HPDE6-E6E7 (cell line): Measurements from ENCODE around the gene LCAT.
A peak's percentile ranks its signal among the peaks of the same experiment; 100 is the strongest.
"Not testable (repeated sequence)": the region's sequence is repeated elsewhere in the genome, so short reads cannot be mapped to it uniquely, and the experiment has no call there.

Experiments used
- DNase-seq: peaks from one replicate; pipeline ENCODE4 v3.0.0; 2011; ENCODE audit warnings: missing footprints; ENCODE audit errors: extremely low spot score

LCAT gene, protein sequence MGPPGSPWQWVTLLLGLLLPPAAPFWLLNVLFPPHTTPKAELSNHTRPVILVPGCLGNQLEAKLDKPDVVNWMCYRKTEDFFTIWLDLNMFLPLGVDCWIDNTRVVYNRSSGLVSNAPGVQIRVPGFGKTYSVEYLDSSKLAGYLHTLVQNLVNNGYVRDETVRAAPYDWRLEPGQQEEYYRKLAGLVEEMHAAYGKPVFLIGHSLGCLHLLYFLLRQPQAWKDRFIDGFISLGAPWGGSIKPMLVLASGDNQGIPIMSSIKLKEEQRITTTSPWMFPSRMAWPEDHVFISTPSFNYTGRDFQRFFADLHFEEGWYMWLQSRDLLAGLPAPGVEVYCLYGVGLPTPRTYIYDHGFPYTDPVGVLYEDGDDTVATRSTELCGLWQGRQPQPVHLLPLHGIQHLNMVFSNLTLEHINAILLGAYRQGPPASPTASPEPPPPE

DNA sequence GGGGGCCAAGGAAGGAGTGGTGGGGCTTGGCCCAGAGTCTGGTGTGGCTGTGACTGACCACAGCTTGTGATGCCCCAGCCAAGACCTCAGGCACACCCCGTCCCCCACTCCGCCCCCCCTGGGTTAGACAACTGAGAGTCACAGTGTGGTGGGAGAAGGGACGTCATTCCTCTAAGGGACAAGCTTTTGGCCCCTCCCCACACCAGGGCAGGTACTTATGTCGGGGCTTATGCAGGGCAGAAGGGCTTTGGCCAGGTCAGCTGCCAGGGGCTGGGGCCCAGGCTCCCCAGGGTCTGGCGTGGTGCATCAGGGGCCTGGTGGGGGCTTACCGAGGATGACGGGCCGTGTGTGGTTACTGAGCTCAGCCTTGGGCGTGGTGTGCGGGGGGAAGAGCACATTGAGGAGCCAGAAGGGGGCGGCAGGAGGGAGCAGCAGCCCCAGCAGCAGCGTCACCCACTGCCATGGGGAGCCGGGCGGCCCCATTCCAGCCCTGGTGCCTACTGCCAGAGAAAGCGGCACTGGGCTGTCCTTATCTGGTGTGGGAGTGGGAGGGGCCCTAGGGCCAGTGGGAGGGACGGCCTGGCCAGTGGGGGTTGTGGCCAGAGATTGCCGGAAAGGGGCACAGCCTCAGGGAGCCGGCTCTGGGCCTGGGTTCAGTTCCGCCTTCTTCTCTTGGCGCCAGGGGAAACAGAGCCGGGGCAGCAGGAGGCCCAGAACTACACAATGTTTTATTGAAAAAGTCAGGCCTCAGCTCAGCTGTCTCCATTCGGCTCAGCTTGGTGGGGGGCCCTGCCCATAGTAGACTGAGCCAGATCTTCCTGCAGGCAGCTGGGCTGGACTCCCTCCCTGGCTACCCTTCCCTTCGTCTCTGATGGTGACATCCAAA is at the start of gene LCAT:
LCAT (minus strand) TSS at position 502 of the 886 bp plus-strand sequence; CDS start at position 483, 19 bp downstream.
- DNase-seq, result no peak

DNA sequence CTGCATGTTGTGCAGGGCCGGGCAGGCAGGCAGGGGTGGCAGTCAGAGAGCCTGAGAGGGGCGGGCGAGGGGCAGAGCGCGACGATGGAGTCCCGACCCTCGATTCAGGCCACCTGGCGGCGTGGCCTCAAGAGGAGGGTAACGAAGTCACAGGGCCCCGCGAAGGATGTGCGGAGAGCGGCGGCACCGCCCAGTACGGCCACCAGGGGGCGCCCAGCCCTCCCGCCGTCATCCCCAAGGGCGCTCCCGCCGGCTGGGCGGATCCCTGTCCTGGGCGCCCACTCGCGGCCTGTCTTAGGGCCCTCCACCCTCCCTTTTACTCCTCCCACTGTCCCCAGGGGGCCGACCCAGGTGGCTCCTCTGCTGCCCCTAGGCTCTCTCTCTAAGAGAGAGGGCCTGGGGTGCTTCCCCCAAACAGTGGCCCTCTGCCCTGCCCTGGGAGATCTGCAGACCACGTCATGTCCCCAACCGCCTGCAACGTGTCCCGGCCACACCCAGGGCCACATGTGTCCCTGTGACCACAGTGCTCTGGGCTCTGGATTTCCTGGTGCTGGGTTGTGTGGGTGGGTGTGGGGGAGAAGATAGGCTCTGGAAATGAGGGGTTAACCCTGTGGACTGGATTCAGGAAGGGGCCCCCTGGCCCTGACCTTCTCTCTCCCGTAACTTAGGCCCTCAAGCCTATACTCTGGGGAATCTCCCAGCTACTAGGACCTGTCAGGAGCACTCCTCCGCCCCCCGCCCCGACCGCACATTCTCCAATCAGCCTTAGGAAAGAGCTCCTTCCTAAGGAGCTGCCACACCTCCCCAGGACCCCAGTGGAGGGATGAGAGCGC is 49.5 kb upstream of the LCAT start:
- DNase-seq, result peak; percentile 80

DNA sequence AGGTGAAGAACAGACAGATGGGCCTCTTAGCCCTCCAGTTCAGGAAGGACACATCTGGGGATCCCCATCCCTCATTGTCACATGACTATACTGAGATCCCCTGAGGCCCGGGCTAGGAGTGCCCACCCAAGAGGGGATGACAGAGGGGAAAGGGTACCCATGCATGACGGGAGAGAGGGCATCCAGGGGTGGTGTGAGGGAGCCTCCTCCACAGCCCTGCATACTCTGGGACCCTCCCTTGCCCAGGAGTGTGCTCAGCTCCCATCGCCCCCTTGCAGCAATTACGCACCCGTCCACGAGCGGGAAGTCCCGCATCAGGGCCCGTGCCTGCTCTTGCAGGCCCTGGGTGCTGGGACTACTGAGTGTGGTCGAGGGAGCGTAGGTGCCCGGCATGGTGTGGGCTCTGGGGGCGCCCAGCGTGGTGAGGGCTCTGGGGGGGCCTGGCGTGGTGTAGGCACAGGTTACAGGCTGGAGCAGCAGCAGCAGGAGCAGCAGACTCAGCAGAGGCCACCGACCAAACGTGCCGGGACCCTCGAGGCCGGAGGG is 48.8 kb upstream of the LCAT start:
- DNase-seq, result no peak

DNA sequence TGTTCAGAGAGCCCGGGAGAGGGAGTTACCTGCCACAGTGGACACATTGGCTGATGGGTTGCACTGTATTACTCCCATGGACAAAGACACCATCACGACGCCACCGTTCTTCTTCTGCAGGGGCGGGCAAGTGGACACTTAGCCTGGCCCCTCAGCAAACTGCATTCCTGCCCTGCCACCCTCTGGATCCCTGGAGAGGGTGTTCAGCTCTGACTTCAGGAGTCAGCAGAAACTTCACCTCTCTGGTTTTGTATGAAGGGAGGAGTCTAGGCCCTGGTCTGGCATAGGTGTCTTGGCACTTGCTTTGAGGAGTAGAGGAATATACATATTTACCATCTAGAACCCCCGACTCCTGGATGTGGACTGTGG is 46.1 kb upstream of the LCAT start:
- DNase-seq, result no peak

DNA sequence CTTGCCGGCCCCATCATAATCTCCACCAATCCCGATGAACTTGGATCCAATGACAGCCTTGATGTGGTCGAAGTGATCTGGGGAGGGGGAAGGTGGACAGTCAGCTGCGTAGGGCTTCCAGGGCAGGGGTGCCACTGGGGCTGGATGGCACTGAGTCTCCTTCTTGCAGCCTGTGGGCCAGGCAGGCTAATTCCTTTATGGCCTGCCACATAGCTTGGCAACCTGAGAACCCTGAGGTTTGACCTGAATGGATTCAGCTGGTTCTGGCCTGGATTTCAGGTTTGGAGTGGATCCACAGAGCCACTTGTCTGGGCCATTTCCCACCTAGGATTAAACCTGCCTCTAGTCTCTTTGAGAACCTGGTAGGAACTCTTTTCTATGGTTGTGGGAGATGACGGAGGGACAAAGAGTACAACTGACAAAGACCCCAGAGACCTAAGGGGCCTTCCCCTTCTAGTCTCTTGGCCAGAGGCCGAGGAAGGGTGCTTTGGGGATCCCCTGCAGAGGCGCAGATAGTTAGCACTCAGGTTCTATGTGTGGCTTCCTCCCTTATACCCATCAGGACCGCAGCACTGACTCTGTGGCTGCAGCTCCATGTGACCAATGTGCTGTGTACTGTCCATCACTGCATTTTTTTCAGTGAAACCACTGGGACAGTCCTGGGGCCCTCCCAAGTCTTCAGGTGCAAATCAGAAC is 45.5 kb upstream of the LCAT start:
- DNase-seq, result no peak

DNA sequence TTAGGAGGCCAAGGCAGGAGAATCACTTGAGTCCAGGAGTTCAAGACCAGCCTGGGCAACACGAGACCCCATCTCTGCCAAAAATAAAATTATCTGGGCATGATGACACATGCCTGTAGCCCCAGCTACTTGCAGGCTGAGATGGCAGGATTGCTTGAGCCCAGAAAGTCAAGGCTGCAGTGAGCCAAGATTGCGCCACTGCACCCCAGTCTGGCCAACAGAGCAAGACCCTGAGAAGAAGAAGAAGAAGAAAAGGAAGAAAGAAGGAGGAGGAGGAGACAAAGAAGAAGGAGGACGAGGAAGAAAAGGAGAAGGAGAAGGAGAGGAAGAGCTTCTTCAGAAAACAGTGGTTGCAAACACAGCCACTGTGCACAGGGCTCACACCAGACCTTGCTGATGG is 44.8 kb upstream of the LCAT start:
- DNase-seq, result no peak

DNA sequence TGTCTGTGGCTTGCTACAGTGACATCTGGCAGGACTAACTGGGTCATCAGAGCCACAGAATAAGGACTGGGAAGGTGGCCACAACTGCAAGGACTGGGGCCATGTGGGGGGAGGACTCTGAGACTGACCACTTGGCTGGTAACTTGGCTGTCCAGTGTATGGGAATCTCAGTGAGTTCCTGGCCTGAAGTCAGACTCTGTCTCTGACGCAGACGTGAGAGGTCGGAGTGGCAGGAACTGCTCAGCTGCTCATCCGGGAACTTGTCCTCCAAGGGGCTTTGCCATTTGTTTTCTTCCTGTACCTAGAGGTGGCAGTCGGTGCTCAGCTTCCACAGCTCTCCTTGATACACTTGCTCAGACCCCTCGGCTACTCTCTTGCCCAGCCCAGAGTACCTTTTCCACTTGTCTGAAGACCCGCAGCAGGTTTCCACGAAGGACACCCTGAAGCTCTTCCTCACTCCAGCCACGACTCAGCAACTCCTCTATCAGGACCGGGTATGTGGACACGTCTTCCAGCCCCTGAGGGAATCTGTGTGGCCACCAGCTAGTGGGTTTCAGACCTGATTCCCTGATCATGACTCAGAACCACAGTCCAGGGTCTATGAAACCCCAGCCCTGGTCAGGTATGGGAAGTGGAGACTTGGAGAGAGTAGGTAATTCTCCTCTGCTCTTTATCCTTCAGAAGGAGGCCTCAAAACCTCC is 43.7 kb upstream of the LCAT start:
- no peak for DNase-seq

DNA sequence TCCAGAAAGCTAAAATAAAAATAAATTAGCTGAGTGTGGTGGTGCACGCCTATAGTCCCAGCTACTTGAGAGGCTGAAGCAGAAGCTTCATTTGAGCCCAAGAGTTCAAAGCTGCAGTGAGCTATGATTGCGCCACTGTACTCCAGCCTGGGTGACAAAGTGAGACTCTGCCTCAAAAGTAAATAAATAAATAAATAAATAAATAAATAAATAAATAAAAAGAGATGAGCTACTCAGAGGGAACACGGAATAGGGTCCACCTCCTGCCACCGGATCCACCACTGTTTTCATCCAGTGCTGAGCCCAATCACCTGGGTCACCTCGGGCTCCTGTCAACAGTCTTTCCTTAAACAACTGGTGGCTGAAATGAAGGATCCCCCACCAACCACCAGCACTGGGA is 43.0 kb upstream of the LCAT start:
- no peak for DNase-seq

DNA sequence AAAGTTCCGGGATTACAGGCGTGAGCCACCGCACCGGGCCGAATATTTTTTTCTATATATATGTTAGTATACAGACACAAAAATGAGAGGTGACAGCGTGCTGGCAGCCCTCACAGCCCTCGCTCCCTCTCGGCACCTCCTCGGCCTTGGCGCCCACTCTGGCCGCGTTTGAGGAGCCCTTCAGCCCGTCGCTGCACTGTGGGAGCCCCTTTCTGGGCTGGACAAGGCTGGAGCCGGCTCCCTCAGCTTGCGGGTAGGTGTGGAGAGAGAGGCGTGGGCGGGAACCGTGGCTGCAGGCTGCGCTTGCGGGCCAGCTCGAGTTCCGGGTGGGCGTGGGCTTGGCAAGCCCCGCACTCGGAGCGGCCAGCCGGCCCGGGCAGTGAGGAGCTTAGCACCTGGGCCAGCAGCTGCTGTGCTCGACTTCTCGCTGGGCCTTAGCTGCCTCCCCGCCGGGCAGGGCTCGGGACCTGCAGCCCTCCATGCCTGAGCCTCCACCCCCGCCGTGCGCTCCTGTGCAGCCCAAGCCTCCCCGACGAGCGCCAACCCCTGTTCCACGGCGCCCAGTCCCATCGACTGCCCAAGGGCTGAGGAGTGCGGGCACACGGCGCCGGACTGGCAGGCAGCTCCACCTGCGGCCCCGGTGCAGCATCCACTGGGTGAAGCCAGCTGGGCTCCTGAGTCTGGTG is 38.2 kb upstream of the LCAT start:
- DNase-seq, result no peak

DNA sequence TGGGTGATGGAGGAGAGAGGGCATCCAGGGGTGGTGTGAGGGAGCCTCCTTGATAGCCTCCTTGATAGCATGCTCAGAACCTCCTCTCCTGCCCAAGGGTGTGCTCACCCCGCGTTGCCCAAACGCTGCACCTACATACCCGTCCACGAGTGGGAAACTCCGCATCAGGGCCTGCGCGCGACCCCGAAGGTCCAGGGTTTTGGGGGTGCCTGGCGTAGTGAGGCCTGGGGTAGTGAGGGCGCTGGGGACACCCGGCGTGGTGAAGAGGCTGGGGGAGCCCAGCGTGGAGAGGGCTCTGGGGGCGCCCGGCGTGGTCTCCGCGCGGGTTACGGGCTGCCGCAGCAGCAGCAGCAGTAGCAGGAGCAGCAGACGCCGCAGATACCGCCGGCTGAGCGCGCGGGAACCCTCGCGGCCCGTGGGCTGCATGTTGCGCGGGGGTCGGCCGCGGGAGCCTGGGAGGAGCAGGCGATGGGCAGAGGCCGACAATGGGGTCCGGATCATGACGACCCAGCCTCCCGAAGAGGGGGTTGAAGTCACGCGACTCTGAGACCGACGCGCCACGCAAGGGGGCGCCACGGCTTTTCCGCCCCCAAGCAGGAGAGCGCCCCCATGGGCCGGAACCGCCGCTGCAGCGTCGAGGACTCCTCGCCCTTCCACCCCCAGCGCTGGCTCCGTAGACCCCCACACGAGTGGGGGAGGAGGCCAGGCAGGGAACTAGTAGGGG is 36.2 kb upstream of the LCAT start, which contains the start of gene DPEP3:
DPEP3 (minus strand) TSS at position 545 of the 724 bp plus-strand sequence; CDS start at position 426, 119 bp downstream.
- no peak for DNase-seq

DNA sequence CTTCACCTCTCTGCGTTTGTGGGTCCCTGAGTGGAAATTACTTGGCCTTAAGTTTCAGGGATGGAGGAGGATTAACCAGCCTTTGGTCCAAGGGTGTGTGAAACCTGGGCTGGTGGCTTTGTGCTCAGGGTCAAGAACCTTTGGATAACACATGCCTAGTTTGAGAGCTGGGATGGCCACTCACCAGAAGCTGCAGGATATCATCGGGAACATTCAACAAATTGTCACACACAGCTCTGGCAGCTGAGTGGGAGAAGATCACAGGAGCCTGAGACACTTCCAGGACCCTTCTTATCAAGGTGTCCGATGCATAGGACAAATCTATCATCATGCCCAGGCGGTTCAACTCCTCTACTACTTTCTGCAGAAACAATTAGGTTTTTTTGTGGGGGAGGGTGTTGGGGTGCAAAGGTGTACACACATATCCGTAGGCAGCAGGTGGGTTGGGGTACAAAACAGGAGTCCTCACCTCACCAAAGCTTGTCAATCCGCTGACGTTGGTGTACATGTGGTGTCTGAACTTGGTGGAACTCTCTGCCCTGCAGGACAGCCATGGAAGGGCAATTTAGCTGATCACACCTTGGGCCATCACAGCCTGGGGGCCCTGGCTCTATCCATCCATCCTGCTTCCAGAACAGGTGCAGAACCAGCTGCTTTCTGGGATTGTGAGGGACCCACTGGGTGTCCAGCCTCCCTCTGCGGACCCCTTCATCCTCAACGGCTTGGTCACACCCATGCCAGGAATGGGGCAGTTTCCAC is 33.7 kb upstream of the LCAT start:
- DNase-seq, result no peak

DNA sequence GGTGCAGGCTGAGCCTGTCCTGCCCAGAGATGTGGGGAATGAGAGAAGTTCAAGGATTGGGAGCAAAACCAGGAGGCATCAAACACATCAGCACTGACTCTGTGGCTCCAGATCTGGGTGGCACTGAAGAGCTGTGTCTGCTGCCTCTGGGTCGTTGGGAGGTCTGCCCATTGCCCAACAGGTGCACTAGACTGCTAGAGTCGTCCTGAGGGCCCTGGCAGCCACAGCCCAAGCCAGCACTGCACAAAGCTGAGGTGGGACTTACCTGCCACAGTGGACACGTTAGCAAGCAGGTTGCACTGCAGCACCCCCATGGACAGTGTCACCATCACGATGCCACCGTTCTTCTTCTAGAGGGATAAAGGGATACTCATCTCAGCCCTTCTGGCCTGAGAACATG is 33.1 kb upstream of the LCAT start:
- DNase-seq, result no peak

DNA sequence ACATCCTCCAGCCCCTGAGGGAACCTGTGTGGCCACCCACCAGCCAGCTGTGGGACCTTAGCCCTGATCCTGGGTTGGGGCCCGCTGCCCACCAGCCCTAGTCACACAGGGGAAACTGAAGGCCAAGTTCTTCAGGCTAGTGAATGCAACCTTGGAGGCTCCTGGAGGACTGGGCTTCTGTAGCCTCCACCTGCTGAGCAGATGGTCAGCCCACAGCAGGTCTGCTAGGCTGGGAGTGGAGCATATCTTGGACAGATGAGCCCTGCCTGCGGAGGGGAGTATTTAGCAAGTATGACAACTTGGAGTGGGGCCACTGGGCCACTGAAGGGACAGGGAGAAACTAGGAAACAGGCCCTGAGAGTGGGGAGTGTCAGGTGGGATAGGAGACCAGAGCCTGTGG is 32.3 kb upstream of the LCAT start:
- DNase-seq, result no peak

DNA sequence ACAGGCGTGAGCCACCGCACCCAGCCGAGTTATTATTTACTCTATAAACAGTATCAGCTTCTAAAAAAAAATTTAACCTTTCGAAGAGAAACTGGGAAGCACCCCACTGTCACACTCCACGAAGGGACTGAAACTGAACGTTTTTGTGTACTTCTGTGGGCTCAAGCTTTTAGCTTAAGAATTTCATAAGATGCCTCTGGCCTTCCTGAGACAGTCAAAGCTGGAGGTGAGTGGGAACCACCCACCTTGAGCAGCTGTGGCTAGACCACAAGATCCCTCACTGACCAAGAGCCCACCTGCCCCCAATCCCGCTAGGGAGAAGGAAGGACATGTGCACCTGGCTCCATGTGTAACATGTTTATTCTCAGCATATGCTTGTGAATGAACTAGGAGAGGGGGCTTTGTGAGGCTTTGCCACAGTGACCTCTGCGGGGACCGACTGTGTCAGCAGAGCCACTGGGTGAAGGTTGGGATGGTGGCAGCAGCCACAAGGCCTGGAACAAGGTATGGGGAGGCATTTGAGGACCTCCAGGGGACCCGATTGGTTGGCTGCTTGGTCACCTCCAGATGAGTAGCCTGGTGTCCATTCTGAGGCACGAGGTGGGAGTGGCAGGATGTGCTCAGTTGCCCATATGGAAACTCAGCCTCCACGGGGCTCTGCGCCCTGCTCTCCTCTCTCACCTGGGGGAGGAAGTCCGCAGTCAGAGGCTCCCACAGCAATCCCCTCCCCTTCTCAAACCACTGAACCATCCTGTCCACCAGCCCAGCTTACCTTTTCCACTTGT is 31.6 kb upstream of the LCAT start:
- DNase-seq, result no peak

DNA sequence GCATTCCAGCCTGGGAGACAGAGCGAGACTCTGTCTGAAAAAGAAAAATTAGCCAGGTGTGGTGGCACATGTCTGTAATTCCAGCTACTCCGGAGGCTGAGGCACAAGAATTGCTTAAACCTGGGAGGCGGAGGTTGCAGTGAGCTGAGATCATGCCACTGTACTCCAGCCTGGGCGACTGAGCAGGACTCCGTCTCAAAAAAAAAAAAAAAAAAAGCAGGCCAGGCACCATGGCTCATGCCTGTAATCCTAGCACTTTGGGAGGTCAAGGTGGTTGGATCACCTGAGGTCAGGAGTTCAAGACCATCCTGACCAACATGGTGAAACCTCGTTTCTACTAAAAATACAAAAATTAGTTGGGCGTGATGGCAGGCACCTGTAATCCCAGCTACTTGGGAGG is 28.4 kb upstream of the LCAT start:
- not testable (repeated sequence) for DNase-seq

DNA sequence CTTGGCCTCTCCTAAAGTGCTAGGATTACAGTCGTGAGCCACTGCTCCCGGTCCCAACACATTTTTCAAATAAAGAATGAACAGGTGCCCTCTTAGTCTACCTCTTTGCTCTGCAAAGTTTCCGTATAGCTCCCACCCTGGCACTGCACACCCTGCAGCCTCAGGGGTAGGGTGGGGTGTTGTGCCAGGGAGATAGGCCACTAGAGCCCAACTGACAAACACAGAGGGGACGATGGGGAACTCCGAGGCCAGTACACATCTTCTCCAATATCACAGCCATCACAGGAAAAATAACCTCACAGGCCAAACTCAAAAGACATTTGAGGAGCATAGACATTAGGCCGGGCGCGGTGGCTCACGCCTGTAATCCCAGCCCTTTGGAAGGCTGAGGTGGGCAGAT is 27.2 kb upstream of the LCAT start:
- no peak for DNase-seq

DNA sequence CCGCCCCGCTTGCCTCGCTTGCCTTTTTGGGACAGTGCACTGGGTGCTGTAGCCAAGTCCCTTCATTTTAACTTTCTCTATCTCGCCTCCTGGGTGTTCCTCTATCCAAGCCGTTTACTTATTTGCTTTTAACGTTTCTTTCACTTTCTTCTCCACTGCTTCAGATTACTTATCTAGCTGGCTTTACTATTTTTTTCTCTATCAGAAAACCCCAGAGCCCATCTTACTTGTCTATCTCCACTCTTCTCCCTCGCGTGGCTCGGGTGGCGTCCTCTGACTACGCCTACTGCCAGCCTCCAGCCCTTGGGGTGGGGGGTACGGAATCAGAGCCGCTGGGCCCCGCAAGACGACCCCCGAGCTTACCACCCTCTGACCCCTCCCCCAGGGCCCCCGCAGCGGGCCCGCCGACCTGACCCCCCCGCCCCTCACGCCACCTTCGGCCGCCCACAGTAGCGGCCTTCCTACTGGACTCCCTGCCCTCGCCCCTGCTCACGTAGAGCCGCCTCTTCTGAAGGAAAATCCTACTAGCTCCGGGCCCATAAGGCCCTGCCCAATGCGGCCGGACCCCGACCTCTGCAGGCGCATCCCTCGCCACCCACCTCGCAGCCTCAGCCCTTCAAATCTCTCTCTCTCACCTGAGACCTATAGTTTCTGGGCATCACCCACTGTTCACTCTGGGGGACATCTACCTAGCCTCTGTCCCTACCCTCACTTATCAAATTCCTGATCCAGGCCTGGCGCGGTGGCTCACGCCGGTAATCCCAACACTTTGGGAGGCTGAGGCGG is 25.5 kb upstream of the LCAT start:
- DNase-seq, result no peak
